SK-N-SH (cell line): ENCODE results near the gene MOB2. TPM values are rescaled to one million over a fixed set of nuclear protein-coding genes. Genes with fewer than 3 reads are reported as not detected.

Experiments
- CTCF ChIA-PET: fragments of 300-600, 350-600 bp; formaldehyde crosslinking; extraction: SDS; loops from one replicate; lab custom pipeline; 2021; lab: Yijun Ruan, JAX
- POLR2A ChIA-PET: fragments of 350-600 bp; sonication (Branson Sonifier 250); formaldehyde crosslinking; extraction: SDS; loops from one replicate; lab custom pipeline; 2020; ENCODE audit warnings: antibody characterized with exemption, inconsistent platforms; lab: Yijun Ruan, JAX
- DNase-seq: peaks from one replicate; pipeline ENCODE4 v3.0.0; 2012
- H2AFZ ChIP-seq: fragments of 200-600 bp; sonication (generic); 2 replicates; pipeline ENCODE4 v1.8.1; 2016; ENCODE audit warnings: antibody characterized with exemption, mild to moderate bottlenecking, low read depth
- H3F3A ChIP-seq: fragments of 200-600 bp; sonication (generic); replicated peaks from 2 replicates; pipeline ENCODE3; 2016; ENCODE audit warnings: antibody characterized with exemption, mild to moderate bottlenecking; ENCODE audit not compliant: insufficient read depth
- H3K27ac ChIP-seq, 2 experiments: fragments of 200-500 bp in 1 of 2; fragments of 200-600 bp in 1 of 2; sonication (Bioruptor generic) in 1 of 2; sonication (generic), shearing (Covaris generic) in 1 of 2; 2 replicates each; pipeline versions ENCODE4 v1.5.1 to v1.6.1; 2014 to 2016; ENCODE audit warnings: low read depth in 2 of 2, inconsistent platforms in 1 of 2, low read length in 1 of 2, mild to moderate bottlenecking in 1 of 2, mixed read lengths in 1 of 2
- H3K27me3 ChIP-seq: fragments of 200-600 bp; sonication (generic), shearing (Covaris generic); 2 replicates; pipeline ENCODE4 v1.6.1; 2016; ENCODE audit warnings: mixed run types; ENCODE audit not compliant: insufficient read depth
- H3K36me3 ChIP-seq, 2 experiments: fragments of 200-500 bp in 1 of 2; fragments of 200-600 bp in 1 of 2; sonication (Bioruptor generic) in 1 of 2; sonication (generic) in 1 of 2; replicated peaks in 1 of 2; 2 replicates each; pipeline versions ENCODE3 to v1.5.1; 2014 to 2016; ENCODE audit warnings: low read length in 1 of 2, mild to moderate bottlenecking in 1 of 2; ENCODE audit not compliant: insufficient read depth in 2 of 2, control insufficient read depth in 1 of 2
- H3K4me1 ChIP-seq, 2 experiments: fragments of 200-500 bp in 1 of 2; fragments of 200-600 bp in 1 of 2; sonication (Bioruptor generic) in 1 of 2; sonication (generic), shearing (Covaris generic) in 1 of 2; 2 replicates each; pipeline versions ENCODE4 v1.5.1 to v1.6.1; 2014 to 2016; ENCODE audit warnings: low read depth in 1 of 2, low read length in 1 of 2, mixed run types in 1 of 2; ENCODE audit not compliant: insufficient read depth in 2 of 2, control insufficient read depth in 1 of 2
- H3K4me2 ChIP-seq: fragments of 200-600 bp; sonication (generic), shearing (Covaris generic); 2 replicates; pipeline ENCODE4 v1.6.1; 2017; ENCODE audit warnings: mixed run types
- H3K4me3 ChIP-seq, 2 experiments: fragments of 200-500 bp in 1 of 2; fragments of 200-600 bp in 1 of 2; sonication (Bioruptor generic) in 1 of 2; sonication (generic), shearing (Covaris generic) in 1 of 2; 2 replicates each; pipeline versions ENCODE4 v1.5.1 to v1.8.1; 2014 to 2016; ENCODE audit warnings: low read depth in 2 of 2, inconsistent platforms in 1 of 2, low read length in 1 of 2, mild to moderate bottlenecking in 1 of 2, mixed read lengths in 1 of 2, moderate library complexity in 1 of 2
- H3K79me2 ChIP-seq: fragments of 200-600 bp; sonication (generic); 2 replicates; pipeline ENCODE4 v1.8.1; 2017; ENCODE audit warnings: mild to moderate bottlenecking; ENCODE audit not compliant: insufficient read depth
- H3K9ac ChIP-seq: fragments of 200-600 bp; sonication (generic); 2 replicates; pipeline ENCODE4 v1.6.1; 2017; ENCODE audit warnings: mixed run types
- H3K9me2 ChIP-seq: fragments of 200-600 bp; sonication (generic); 2 replicates; pipeline ENCODE4 v1.6.1; 2017; ENCODE audit warnings: mixed run types
- H3K9me3 ChIP-seq: fragments of 200-600 bp; sonication (generic); 2 replicates; pipeline ENCODE4 v1.6.1; 2017; ENCODE audit warnings: mixed run types, mild to moderate bottlenecking, moderate library complexity
- H4K20me1 ChIP-seq: fragments of 200-600 bp; sonication (generic); 2 replicates; pipeline ENCODE4 v1.6.1; 2017; ENCODE audit warnings: mild to moderate bottlenecking, mixed run types; ENCODE audit not compliant: insufficient read depth
- CTCF ChIP-seq: fragments of 200-600 bp; sonication (generic); IDR thresholded peaks from 2 replicates; pipeline ENCODE4 v1.6.1; 2017; ENCODE audit warnings: antibody characterized with exemption, mild to moderate bottlenecking, moderate library complexity
- ELF1 ChIP-seq: IDR thresholded peaks from 2 replicates; pipeline ENCODE4 v1.4.0; 2012
- EP300 ChIP-seq, 2 experiments: IDR thresholded peaks; 2 replicates each; pipeline versions ENCODE4 v1.4.0 to v1.6.1; 2012; ENCODE audit warnings: borderline replicate concordance in 1 of 2, low read depth in 1 of 2, low read length in 1 of 2
- GABPA ChIP-seq: IDR thresholded peaks from 2 replicates; pipeline ENCODE4 v1.4.0; 2012; ENCODE audit warnings: low read depth, mild to moderate bottlenecking
- GATA2 ChIP-seq: sonication (generic); formaldehyde crosslinking; IDR thresholded peaks from 2 replicates; pipeline ENCODE4 v1.5.0; 2020; ENCODE audit warnings: mild to moderate bottlenecking, missing genetic modification reagents
- RFX5 ChIP-seq: IDR thresholded peaks from 2 replicates; pipeline ENCODE4 v1.6.1; 2012; ENCODE audit warnings: mild to moderate bottlenecking, improper control_type of control experiment, low read length
- RXRA ChIP-seq: IDR thresholded peaks from 2 replicates; pipeline ENCODE4 v1.4.0; 2012; ENCODE audit warnings: low read depth, mild to moderate bottlenecking, borderline replicate concordance
- SIN3A ChIP-seq: IDR thresholded peaks from 2 replicates; pipeline ENCODE4 v1.6.1; 2012; ENCODE audit warnings: low read depth, mild to moderate bottlenecking, low read length, moderate library complexity, borderline replicate concordance
- TAF1 ChIP-seq: IDR thresholded peaks from 2 replicates; pipeline ENCODE4 v1.6.1; 2012; ENCODE audit warnings: low read depth, mild to moderate bottlenecking, low read length, moderate library complexity, borderline replicate concordance
- TCF12 ChIP-seq: IDR thresholded peaks from 2 replicates; pipeline ENCODE4 v1.4.0; 2012
- WGBS: methylation state at CpG from one replicate; pipeline ENCODE4 v1.1.6; 2017; ENCODE audit warnings: low lambda C conversion rate; 5-methylcytosine and 5-hydroxymethylcytosine counted together
- polyA plus RNA-seq, 3 experiments: library from polyadenylated mRNA; depleted of rRNA; stranded (reverse); fragments of >200 nt; gene quantifications; 2 replicates each; pipeline ENCODE4 v1.2.3, GENCODE V29; 2012

Gene MOB2
- polyA plus RNA-seq, 1 of the 3 experiments (the other 2 are of a cell fraction) = 45.8 TPM

DNA sequence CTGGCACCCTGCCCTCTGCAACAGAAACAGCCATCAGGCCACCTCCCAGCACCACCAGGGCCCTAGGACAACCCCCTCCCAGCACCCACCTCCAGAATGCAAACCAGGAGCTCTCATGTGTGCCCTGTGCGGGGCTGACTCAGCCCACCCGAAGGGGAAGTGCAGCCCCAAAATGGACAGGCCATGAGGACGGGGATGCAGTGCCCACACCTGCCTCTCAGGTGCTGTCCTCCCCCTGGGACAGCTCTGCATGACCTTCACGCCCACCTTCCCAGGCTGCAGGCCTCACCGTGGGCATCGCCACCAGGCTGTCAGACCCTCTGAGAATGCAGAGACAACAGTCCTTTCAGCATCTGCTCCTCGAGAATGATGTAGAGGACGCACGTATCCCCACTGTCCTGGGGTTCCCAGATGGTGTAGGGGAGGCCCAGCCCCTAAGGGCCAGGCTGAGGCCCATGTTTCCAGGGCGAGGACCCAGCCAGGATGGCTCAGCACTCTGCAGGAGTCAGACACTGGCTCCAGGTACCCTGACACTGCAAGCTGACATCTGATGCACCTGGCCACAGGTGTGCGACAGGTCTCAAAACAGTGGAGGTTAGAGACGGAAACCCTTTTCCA lies 13.5 kb downstream of the MOB2 start:
- ChIA-PET CTCF (no interaction called here), POLR2A (no interaction called here)
- H3K36me3 ChIP-seq = peaks cover 9 to 56% of the 10 kb centered on the region in 2 experiments
- H2AFZ ChIP-seq = no peak overlapping the region
- TF ChIP-seq CTCF (no peak), TCF12 (no peak), GATA2 (no peak), RFX5 (no peak), RXRA (no peak), EP300 (IDR thresholded peaks at IDR 0.05; ENCODE audit: borderline replicate concordance in 1 of 2, low read depth in 1 of 2, low read length in 1 of 2) (no peak), ELF1 (no peak)
- H3K9ac ChIP-seq = no peak overlapping the region
- no peaks in the 10 kb centered on the region for H3K9me3 ChIP-seq
- no peak overlapping the region for H3K4me2 ChIP-seq
- no peaks in the 10 kb centered on the region for H3K9me2 ChIP-seq
- H3F3A ChIP-seq = no peaks in the 10 kb centered on the region
- no peak overlapping the region for H3K27ac ChIP-seq
- H3K79me2 ChIP-seq = no peaks in the 10 kb centered on the region
- no peak for DNase-seq
- H3K4me3 ChIP-seq = no peak overlapping the region
- no peaks in the 10 kb centered on the region for H4K20me1 ChIP-seq
- no peaks in the 10 kb centered on the region; a peak in 1 of 4 replicates for H3K4me1 ChIP-seq
- no peaks in the 10 kb centered on the region for H3K27me3 ChIP-seq
- 96% methylated on average over 7 of the region's 12 CpGs for WGBS

DNA sequence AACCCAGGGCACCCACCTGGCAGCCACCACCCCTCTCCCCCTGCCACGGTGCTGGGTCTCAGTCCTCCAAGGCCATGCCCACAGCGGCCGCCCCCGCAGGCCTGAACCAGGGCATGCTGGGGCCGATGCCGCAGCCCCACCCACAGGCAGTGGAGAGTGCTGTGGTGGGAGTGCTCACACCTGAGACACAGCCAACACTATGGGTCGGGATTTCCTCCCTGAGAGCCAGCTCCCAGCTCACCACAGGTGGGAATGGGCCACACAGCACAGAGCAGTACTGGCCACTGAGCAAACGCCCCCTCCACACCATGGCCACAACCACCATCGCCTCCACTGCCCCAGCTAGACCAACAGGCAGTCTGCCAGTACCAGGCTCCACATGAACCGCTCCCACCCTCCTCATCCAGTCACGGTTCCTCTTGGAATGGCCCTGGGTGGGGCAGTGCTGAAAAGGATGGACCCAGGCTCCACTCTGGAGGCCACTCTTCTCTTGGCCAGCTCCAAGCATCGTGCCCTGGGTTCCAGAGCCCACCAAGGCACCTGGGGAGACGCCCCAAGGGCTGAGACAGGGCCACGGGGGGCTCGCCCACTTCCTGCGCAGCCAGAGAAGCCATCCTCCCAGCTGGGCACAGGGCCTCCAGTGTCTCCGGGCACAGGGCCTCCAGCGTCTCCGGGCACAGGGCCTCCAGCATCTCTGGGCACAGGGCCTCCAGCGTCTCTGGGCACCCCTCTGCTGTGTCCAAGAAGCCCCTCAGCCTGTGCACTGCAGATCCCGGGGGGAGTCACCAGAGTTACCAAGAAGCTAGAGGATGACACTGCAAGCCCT lies 14.2 kb downstream of the MOB2 start:
- TF ChIP-seq GABPA (no peak), EP300 (IDR thresholded peaks at IDR 0.05; ENCODE audit: borderline replicate concordance in 1 of 2, low read depth in 1 of 2, low read length in 1 of 2) (no peak), TAF1 (no peak), SIN3A (no peak)
- Histone ChIP-seq H3K27ac (no peak overlapping the region), H3K9ac (no peak overlapping the region), H3K4me1 (no peaks in the 10 kb centered on the region; a peak in 1 of 4 replicates), H3K9me3 (no peaks in the 10 kb centered on the region), H4K20me1 (no peaks in the 10 kb centered on the region), H3F3A (no peaks in the 10 kb centered on the region), H2AFZ (no peak overlapping the region), H3K4me3 (no peak overlapping the region), H3K4me2 (no peak overlapping the region), H3K27me3 (no peaks in the 10 kb centered on the region), H3K9me2 (no peaks in the 10 kb centered on the region), H3K79me2 (no peaks in the 10 kb centered on the region), H3K36me3 (peaks cover 9 to 51% of the 10 kb centered on the region in 2 experiments)
- no peak for DNase-seq
- POLR2A ChIA-PET = no interaction called here
- WGBS = 95% methylated on average over 4 of the region's 21 CpGs
- CTCF ChIA-PET = no interaction called here
